Adrenal gland (tissue), 12 donors: Measurements from ENCODE around the gene ALDH8A1. TPM values are rescaled to one million over a fixed set of nuclear protein-coding genes. Genes with fewer than 3 reads are reported as not detected.

Source experiments
- DNase-seq, 7 donors: peaks; one replicate each; pipeline ENCODE4 v3.0.0-alpha.2; 2019 to 2020
- H3K27ac ChIP-seq, 5 donors: fragments of 200-600 bp; sonication (generic) in 4 of 5; 1 replicate in 3 of 5; 2 replicates in 2 of 5; pipeline versions ENCODE4 v1.5.1 to v1.8.0; 2016 to 2020; ENCODE audit warnings: mild to moderate bottlenecking in 1 of 5
- H3K27me3 ChIP-seq: fragments of 200-600 bp; 2 replicates; pipeline ENCODE4 v1.8.0; 2021
- H3K36me3 ChIP-seq, 2 donors: fragments of 200-600 bp; replicated peaks in 1 of 2; 1 replicate in 1 of 2; 2 replicates in 1 of 2; pipeline versions ENCODE4 v1.5.1 to v1.8.0; 2018 to 2022
- H3K4me1 ChIP-seq, 2 donors: fragments of 200-600 bp; replicated peaks in 1 of 2; 1 replicate in 1 of 2; 2 replicates in 1 of 2; pipeline versions ENCODE4 v1.5.1 to v1.8.0; 2018 to 2021
- H3K4me3 ChIP-seq, 4 donors: fragments of 200-600 bp; sonication (generic) in 3 of 4; one replicate each; pipeline ENCODE4 v1.5.1; 2016 to 2018
- H3K9me3 ChIP-seq, 3 donors: fragments of 200-600 bp; sonication (generic) in 1 of 3; replicated peaks in 1 of 3; 1 replicate in 2 of 3; 2 replicates in 1 of 3; pipeline versions ENCODE4 v1.5.1 to v1.8.0; 2016 to 2021
- POLR2A ChIP-seq, 2 donors: fragments of 450-650 bp; IDR thresholded peaks; one replicate each; pipeline ENCODE4 v1.6.1; 2017; ENCODE audit warnings: antibody characterized with exemption in 2 of 2, mild to moderate bottlenecking in 2 of 2, moderate library complexity in 1 of 2
- WGBS, 4 donors: extraction: QIAGEN DNeasy Blood & Tissue Kit in 2 of 4; methylation state at CpG; one replicate each; pipeline versions ENCODE4 v1.1.5 to v1.1.7; 2013 to 2017; 5-methylcytosine and 5-hydroxymethylcytosine counted together
- intact Hi-C, 2 donors: fragments of 100-400 bp; cut with DNase I; formaldehyde crosslinking; loops; one replicate each; pipeline versions ENCODE4 v1.14.1 to v1.15.0; 2022 to 2023
- microRNA-seq, 3 donors: library from miRNA; unstranded; fragments of <30 nt; microRNA quantifications; one replicate each; pipeline ENCODE4, GENCODE V29; 2017 to 2020
- polyA plus RNA-seq, 3 donors: library from polyadenylated mRNA; stranded (reverse); fragments of 200-250 nt in 2 of 3; fragments of 350-450 nt in 1 of 3; fragmentation: Illumina TruSeq in 1 of 3; extraction: RNeasy Lipid Tissue Mini Kit (QIAGEN cat#74804) in 1 of 3; gene quantifications; one replicate each; pipeline ENCODE4 v1.2.3, GENCODE V29; 2013 to 2014
- total RNA-seq, 9 donors: library from RNA; depleted of rRNA in 4 of 9; stranded (reverse); fragments of >200 nt in 4 of 9; fragments of 120-200 nt in 1 of 9; fragmentation: NEBNext Ultra II Directional in 1 of 9; extraction: Animal tissue kit (Norgen Biotek cat#: 25700) in 1 of 9; gene quantifications; one replicate each; pipeline versions ENCODE4 v1.1.0 to v1.2.4, GENCODE V29; 2013 to 2023
- TF ChIP-seq, protein P1 (sequence below), 6 experiments: fragments of 450-650 bp in 4 of 6; fragments of 200-600 bp in 2 of 6; sonication (generic) in 1 of 6; IDR thresholded peaks; 1 replicate in 5 of 6; 2 replicates in 1 of 6; pipeline versions ENCODE4 v1.5.1 to v1.8.0; 2016 to 2021; ENCODE audit warnings: antibody characterized with exemption in 6 of 6, mild to moderate bottlenecking in 2 of 6, moderate library complexity in 1 of 6
- donor health status: healthy with polysubstance abuse.
- donor health status: Bipolar disorder and iron deficiency.
- donor health status: DM: yes; HTN: yes; CAD: no.
- donor health status: DM: no; HTN: no; CAD: no.
- donor health status: DM: no; HTN: no; CAD: no.
- donor health status: DM: yes; HTN: yes; CAD: no.

The ALDH8A1 gene
- total and polyA plus RNA-seq, 12 donors = 0.24 to 4.5 (median 0.94) TPM

DNA sequence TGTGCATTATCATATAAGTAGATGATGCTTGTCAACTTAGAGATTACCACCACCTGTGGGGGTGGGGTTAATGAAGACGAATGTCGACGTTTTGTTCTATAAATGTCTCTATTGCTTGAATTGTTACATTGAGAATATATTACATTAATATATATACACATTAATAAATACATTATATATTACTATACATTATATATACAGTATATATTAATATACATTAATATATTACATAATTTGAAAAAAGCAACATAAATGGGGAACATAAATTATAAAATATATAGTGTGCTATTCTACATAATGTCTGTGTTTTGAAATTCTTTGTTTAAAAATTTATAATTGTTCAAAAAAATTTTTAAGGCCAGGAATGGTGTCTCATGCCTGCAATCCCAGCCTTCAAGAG, 81.1 kb downstream of the ALDH8A1 start:
- TF ChIP-seq, protein P1, sequence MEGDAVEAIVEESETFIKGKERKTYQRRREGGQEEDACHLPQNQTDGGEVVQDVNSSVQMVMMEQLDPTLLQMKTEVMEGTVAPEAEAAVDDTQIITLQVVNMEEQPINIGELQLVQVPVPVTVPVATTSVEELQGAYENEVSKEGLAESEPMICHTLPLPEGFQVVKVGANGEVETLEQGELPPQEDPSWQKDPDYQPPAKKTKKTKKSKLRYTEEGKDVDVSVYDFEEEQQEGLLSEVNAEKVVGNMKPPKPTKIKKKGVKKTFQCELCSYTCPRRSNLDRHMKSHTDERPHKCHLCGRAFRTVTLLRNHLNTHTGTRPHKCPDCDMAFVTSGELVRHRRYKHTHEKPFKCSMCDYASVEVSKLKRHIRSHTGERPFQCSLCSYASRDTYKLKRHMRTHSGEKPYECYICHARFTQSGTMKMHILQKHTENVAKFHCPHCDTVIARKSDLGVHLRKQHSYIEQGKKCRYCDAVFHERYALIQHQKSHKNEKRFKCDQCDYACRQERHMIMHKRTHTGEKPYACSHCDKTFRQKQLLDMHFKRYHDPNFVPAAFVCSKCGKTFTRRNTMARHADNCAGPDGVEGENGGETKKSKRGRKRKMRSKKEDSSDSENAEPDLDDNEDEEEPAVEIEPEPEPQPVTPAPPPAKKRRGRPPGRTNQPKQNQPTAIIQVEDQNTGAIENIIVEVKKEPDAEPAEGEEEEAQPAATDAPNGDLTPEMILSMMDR (IDR thresholded peaks at IDR 0.05) = no peak
- TF ChIP-seq POLR2A (IDR thresholded peaks at IDR 0.05) = no peak
- Histone ChIP-seq H3K4me1 (no peaks in the 10 kb centered on the region), H3K36me3 (no peaks in the 10 kb centered on the region), H3K4me3 (no peak overlapping the region), H3K9me3 (no peaks in the 10 kb centered on the region), H3K27ac (no peak overlapping the region), H3K27me3 (no peaks in the 10 kb centered on the region)
- no peak for DNase-seq
- 56 to 87% (median 81%) methylated on average over 3 of the region's 3 CpGs for WGBS, 4 donors
- intact Hi-C loops = no loop called here

Small RNAs within 50 kb of the gene (microRNA-seq; reads per million reads assigned to microRNA genes)
- 0 reads per million in 3 donors for gene MIR3662

Other genes starting within 250 kb of the ALDH8A1 start
- gene HBS1L, start 104.7 kb upstream of the ALDH8A1 start, total RNA-seq = 100 to 1,000 TPM in 1 of 9 donors, 10 to 100 TPM in 8; 42.2 to 104 (median 63.7) TPM
- gene HBS1L, start 104.7 kb upstream of the ALDH8A1 start, polyA plus RNA-seq = 100 to 1,000 TPM in 1 of 3 donors, 10 to 100 TPM in 2; 17.0 to 121 (median 18.7) TPM
- gene MYB, start 231.2 kb upstream of the ALDH8A1 start, total RNA-seq = 10 to 100 TPM in 1 of 9 donors, 1 to 10 TPM in 3, under 1 TPM in 5; 0.14 to 11.8 (median 0.57) TPM
- 1 to 10 TPM in 1 of 3 donors, under 1 TPM in 2; 0.72 to 1.3 (median 0.75) TPM for gene MYB, start 231.2 kb upstream of the ALDH8A1 start, polyA plus RNA-seq